ENCODE results near the gene ATAD1.

DNA sequence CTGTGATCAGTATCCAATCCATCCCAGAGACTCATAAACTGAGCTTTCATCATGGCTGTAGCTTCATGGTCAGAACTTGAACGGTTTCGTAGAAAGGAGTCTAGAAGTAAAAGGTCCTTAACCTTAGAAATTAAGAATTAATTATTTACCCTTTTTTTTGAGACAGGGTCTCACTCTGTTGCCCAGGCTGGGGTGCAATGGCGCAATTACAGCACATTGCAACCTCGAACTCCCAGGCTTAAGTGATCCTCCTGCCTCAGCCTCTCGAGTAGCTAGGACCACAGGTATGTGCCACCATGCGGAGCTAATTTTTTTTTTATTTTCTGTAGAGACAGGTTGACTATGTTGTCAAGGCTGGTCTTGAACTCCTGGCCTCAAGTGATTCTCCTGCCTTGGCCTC is 41.7 kb downstream of the ATAD1 start:
- TF ChIP-seq, protein P1, sequence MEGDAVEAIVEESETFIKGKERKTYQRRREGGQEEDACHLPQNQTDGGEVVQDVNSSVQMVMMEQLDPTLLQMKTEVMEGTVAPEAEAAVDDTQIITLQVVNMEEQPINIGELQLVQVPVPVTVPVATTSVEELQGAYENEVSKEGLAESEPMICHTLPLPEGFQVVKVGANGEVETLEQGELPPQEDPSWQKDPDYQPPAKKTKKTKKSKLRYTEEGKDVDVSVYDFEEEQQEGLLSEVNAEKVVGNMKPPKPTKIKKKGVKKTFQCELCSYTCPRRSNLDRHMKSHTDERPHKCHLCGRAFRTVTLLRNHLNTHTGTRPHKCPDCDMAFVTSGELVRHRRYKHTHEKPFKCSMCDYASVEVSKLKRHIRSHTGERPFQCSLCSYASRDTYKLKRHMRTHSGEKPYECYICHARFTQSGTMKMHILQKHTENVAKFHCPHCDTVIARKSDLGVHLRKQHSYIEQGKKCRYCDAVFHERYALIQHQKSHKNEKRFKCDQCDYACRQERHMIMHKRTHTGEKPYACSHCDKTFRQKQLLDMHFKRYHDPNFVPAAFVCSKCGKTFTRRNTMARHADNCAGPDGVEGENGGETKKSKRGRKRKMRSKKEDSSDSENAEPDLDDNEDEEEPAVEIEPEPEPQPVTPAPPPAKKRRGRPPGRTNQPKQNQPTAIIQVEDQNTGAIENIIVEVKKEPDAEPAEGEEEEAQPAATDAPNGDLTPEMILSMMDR (conservative IDR thresholded peaks at IDR 0.05; ENCODE audit: low read depth, low read length), result no peak
- TF ChIP-seq, protein P2, sequence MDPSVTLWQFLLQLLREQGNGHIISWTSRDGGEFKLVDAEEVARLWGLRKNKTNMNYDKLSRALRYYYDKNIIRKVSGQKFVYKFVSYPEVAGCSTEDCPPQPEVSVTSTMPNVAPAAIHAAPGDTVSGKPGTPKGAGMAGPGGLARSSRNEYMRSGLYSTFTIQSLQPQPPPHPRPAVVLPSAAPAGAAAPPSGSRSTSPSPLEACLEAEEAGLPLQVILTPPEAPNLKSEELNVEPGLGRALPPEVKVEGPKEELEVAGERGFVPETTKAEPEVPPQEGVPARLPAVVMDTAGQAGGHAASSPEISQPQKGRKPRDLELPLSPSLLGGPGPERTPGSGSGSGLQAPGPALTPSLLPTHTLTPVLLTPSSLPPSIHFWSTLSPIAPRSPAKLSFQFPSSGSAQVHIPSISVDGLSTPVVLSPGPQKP (IDR thresholded peaks at IDR 0.05; ENCODE audit: borderline replicate concordance, low read depth, low read length), result no peak
- TF ChIP-seq POLR2A (IDR thresholded peaks at IDR 0.05; ENCODE audit: low read depth, low read length) (no peak), SMC3 (IDR thresholded peaks at IDR 0.05; ENCODE audit: low read depth, low read length) (no peak), FOS (IDR thresholded peaks at IDR 0.05; ENCODE audit: low read depth, low read length) (no peak), RAD21 (IDR thresholded peaks at IDR 0.05; ENCODE audit: low read length) (no peak), RCOR1 (IDR thresholded peaks at IDR 0.05; ENCODE audit: insufficient replicate concordance, low read length) (no peak), MAZ (IDR thresholded peaks at IDR 0.05; ENCODE audit: borderline replicate concordance, low read depth, low read length) (no peak), RFX5 (IDR thresholded peaks at IDR 0.05; ENCODE audit: low read depth, low read length) (no peak), CHD1 (IDR thresholded peaks at IDR 0.05; ENCODE audit: low read depth, low read length) (no peak), MAFK (IDR thresholded peaks at IDR 0.05; ENCODE audit: low read depth, low read length) (no peak)

Measured in IMR-90 (cell line).